ENCODE results near the gene ZCCHC7. TPM values are rescaled to one million over a fixed set of nuclear protein-coding genes. Genes with fewer than 3 reads are reported as not detected.

ZCCHC7 gene
- total RNA-seq, 1 donor from 2014 or later: 30.8 TPM

DNA sequence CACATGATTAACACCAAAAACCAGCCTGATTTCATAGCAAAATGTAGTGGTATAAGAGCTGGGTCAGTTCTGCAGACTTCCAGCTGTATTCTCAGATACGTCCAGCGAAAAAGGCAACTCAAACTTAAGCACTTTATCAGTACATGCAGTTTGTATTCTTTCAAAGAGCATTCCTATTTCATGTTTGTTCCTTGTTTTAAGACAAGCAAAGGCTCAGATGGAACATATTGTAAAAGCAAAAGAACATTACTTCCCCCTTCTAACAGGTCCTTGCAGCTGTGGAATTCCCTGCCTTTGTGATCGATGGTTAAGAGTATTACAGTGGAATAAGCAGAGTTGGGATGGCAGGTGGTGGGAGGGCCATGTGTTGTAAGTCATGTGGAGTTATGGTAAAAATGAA lies 215.8 kb downstream of the ZCCHC7 start:
- Histone ChIP-seq H3K4me1 (ENCODE audit: control insufficient read depth in 3 of 3, insufficient read depth in 3 of 3, low read length in 3 of 3) (no peaks in the 10 kb centered on the region), H3K27me3 (ENCODE audit: control insufficient read depth in 3 of 3, insufficient read depth in 3 of 3, low read length in 3 of 3) (no peaks in the 10 kb centered on the region), H3K27ac (ENCODE audit: low read depth, low read length) (no peak overlapping the region), H3K4me3 (ENCODE audit: low read length in 3 of 3) (no peak overlapping the region), H3K9ac (ENCODE audit: low read depth in 1 of 3, low read length in 3 of 3) (no peak overlapping the region), H3K9me3 (ENCODE audit: control insufficient read depth in 3 of 3, low read length in 3 of 3) (no peaks in the 10 kb centered on the region), H3K36me3 (ENCODE audit: control insufficient read depth in 3 of 3, insufficient read depth in 3 of 3, low read length in 3 of 3) (no peaks in the 10 kb centered on the region)

DNA sequence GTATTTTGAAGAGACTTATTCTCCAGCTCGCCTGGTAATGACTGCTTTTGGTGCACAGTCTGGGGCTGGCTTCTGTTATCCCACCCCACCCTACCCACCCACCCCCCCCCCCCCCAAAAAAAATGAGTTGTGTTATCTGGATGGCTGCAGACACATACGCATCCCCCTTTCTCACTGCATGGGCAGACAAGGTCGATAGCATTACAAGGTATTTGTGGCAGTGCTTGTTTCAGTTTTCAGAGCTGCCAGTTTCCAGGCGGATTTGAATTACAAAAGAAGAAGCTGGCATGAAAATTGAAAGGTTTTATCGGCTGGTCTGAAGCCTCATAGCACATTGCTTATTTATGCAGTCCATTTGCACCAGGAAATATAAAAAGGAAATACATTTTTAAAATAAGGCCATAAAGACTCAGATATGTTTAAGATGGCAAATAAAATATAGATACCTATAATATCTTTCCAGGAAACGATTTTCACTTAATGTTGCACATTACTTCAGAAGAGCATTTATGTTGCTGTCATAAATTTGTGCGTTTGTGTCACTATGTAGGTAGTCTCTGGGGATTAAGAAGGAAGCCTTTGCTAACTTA lies 217.0 kb downstream of the ZCCHC7 start:
- Histone ChIP-seq H3K4me3 (ENCODE audit: low read length in 3 of 3) (no peak overlapping the region), H3K9me3 (ENCODE audit: control insufficient read depth in 3 of 3, low read length in 3 of 3) (no peaks in the 10 kb centered on the region), H3K36me3 (ENCODE audit: control insufficient read depth in 3 of 3, insufficient read depth in 3 of 3, low read length in 3 of 3) (no peaks in the 10 kb centered on the region), H3K27ac (ENCODE audit: low read depth, low read length) (no peak overlapping the region), H3K9ac (ENCODE audit: low read depth in 1 of 3, low read length in 3 of 3) (no peak overlapping the region), H3K4me1 (ENCODE audit: control insufficient read depth in 3 of 3, insufficient read depth in 3 of 3, low read length in 3 of 3) (no peaks in the 10 kb centered on the region), H3K27me3 (ENCODE audit: control insufficient read depth in 3 of 3, insufficient read depth in 3 of 3, low read length in 3 of 3) (no peaks in the 10 kb centered on the region)

DNA sequence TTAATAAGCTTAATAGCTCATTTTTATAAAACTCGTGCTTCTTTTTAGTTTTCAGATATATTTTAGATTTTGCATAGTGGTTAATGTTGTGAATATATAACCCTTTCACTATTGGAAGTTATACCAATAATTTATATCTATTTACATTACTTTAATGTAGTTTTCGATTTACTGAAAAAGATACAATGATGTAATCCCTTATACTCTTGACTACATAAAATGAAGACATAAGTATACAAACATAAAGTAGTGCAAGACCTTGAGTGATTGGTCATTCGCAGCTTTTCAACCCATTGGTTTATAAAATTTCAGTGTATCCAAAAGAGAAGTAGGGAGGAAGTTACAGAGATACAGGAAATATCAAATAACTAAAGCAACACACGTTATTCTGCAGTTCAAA lies 217.8 kb downstream of the ZCCHC7 start:
- Histone ChIP-seq H3K9me3 (ENCODE audit: control insufficient read depth in 3 of 3, low read length in 3 of 3) (no peaks in the 10 kb centered on the region), H3K27ac (ENCODE audit: low read depth, low read length) (no peak overlapping the region), H3K4me3 (ENCODE audit: low read length in 3 of 3) (no peak overlapping the region), H3K36me3 (ENCODE audit: control insufficient read depth in 3 of 3, insufficient read depth in 3 of 3, low read length in 3 of 3) (no peaks in the 10 kb centered on the region), H3K4me1 (ENCODE audit: control insufficient read depth in 3 of 3, insufficient read depth in 3 of 3, low read length in 3 of 3) (no peaks in the 10 kb centered on the region), H3K9ac (ENCODE audit: low read depth in 1 of 3, low read length in 3 of 3) (no peak overlapping the region), H3K27me3 (ENCODE audit: control insufficient read depth in 3 of 3, insufficient read depth in 3 of 3, low read length in 3 of 3) (no peaks in the 10 kb centered on the region)

DNA sequence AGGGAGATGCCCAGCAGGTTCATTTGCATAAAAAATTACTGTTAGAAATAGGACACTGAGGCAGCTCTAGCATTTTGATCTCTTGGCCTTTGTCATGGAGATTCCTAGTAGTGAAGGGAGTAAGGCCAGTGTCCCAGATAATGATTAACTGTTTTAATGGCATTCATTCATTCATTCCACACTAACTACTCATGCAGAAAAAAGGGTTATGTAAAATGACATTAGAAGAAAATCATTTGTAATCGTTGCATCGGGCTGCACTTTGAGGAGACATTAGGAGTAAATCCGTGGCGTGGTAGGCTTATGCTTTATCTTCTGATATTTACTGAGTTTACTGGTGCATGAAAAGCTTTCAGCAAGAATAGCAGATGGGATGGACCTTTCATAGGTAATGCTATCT lies 219.5 kb downstream of the ZCCHC7 start:
- no peak overlapping the region for H3K9ac ChIP-seq (ENCODE audit: low read depth in 1 of 3, low read length in 3 of 3)
- no peak overlapping the region for H3K4me3 ChIP-seq (ENCODE audit: low read length in 3 of 3)
- H3K27ac ChIP-seq (ENCODE audit: low read depth, low read length): no peak overlapping the region
- H3K36me3 ChIP-seq (ENCODE audit: control insufficient read depth in 3 of 3, insufficient read depth in 3 of 3, low read length in 3 of 3): no peaks in the 10 kb centered on the region
- no peaks in the 10 kb centered on the region for H3K4me1 ChIP-seq (ENCODE audit: control insufficient read depth in 3 of 3, insufficient read depth in 3 of 3, low read length in 3 of 3)
- no peaks in the 10 kb centered on the region for H3K27me3 ChIP-seq (ENCODE audit: control insufficient read depth in 3 of 3, insufficient read depth in 3 of 3, low read length in 3 of 3)
- H3K9me3 ChIP-seq (ENCODE audit: control insufficient read depth in 3 of 3, low read length in 3 of 3): no peaks in the 10 kb centered on the region

DNA sequence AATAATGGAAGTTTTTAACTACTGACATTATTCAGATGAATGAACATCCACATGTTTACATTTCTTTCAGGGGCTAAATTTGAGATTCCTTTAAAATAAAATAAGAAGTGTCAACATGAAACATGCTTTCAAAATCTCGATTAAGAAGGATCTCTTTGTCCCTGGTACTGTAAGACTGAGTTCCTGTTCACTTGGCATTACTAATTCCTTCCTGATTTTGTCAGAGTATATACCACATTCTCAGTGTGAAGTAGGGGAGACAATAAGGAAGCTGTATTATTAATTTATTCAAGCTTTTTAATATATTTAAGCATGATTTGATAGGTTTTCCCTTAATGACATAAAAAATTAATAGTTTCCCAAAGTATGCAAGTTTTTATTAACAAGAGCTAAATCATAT lies 220.6 kb downstream of the ZCCHC7 start:
- Histone ChIP-seq H3K27me3 (ENCODE audit: control insufficient read depth in 3 of 3, insufficient read depth in 3 of 3, low read length in 3 of 3) (no peaks in the 10 kb centered on the region), H3K4me1 (ENCODE audit: control insufficient read depth in 3 of 3, insufficient read depth in 3 of 3, low read length in 3 of 3) (no peaks in the 10 kb centered on the region), H3K36me3 (ENCODE audit: control insufficient read depth in 3 of 3, insufficient read depth in 3 of 3, low read length in 3 of 3) (no peaks in the 10 kb centered on the region), H3K27ac (ENCODE audit: low read depth, low read length) (no peak overlapping the region), H3K9me3 (ENCODE audit: control insufficient read depth in 3 of 3, low read length in 3 of 3) (no peaks in the 10 kb centered on the region), H3K9ac (ENCODE audit: low read depth in 1 of 3, low read length in 3 of 3) (no peak overlapping the region), H3K4me3 (ENCODE audit: low read length in 3 of 3) (no peak overlapping the region)

DNA sequence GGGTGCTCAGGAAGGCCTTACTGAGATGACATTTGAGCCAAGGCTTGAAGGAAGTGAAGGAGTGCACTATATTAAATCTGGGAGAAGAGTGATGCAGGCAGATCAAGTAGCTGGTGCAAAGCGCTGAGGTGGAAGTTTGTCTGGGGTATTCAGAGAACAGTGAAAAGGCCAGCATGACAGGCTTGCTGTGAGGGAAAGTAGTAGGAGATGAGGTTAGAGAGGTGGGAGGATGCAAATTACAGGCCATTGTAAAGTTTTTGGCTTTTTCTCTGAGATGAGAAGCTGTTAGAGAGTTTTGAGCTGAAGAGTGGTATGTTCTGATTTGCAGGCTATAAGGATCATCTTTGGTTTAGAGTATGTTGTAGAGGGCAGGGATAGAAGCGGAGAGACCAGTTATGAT lies 221.3 kb downstream of the ZCCHC7 start:
- H3K36me3 ChIP-seq (ENCODE audit: control insufficient read depth in 3 of 3, insufficient read depth in 3 of 3, low read length in 3 of 3): no peaks in the 10 kb centered on the region
- no peaks in the 10 kb centered on the region for H3K27me3 ChIP-seq (ENCODE audit: control insufficient read depth in 3 of 3, insufficient read depth in 3 of 3, low read length in 3 of 3)
- no peak overlapping the region for H3K27ac ChIP-seq (ENCODE audit: low read depth, low read length)
- H3K9me3 ChIP-seq (ENCODE audit: control insufficient read depth in 3 of 3, low read length in 3 of 3): no peaks in the 10 kb centered on the region
- no peaks in the 10 kb centered on the region for H3K4me1 ChIP-seq (ENCODE audit: control insufficient read depth in 3 of 3, insufficient read depth in 3 of 3, low read length in 3 of 3)
- H3K9ac ChIP-seq (ENCODE audit: low read depth in 1 of 3, low read length in 3 of 3): no peak overlapping the region
- no peak overlapping the region for H3K4me3 ChIP-seq (ENCODE audit: low read length in 3 of 3)

DNA sequence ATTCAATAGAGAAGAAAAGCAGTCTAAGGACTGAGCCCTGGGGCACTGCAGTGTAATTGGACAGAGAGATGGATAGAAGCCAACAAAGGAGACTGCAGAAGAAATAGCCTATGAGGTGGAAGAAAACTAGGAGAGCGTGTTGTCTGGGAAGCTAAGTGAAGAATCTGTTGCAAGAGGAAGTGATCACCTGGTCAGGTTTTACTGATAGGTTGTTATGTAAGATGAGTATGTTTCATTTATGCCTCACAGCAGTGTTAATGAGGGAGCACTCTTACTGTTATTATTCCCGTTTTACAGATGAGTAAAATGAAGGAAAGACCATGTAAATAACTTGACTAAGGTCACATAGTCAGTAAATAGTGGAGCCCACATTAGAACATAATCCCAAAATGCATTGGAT lies 222.1 kb downstream of the ZCCHC7 start:
- no peaks in the 10 kb centered on the region for H3K36me3 ChIP-seq (ENCODE audit: control insufficient read depth in 3 of 3, insufficient read depth in 3 of 3, low read length in 3 of 3)
- H3K27ac ChIP-seq (ENCODE audit: low read depth, low read length): no peak overlapping the region

DNA sequence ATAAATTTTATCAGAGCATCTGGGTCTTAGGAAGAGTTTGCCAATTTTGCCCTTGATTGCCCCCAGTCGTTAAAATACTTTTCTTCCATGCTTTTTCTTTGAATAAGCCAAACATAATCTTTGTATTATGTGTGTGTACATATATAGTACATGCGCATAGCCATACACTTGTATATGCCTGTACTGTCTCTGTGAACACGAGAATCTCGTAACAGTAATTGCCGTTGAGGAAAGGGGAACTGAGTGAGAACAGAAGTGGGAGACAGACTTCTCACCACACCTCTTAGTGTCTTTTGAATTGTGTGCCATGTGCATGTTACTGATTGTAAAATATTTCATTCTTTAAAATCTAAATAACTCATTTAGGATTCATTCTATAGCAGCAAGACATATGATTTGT lies 222.5 kb downstream of the ZCCHC7 start:
- Histone ChIP-seq H3K9me3 (ENCODE audit: control insufficient read depth in 3 of 3, low read length in 3 of 3) (no peaks in the 10 kb centered on the region), H3K4me3 (ENCODE audit: low read length in 3 of 3) (no peak overlapping the region), H3K27ac (ENCODE audit: low read depth, low read length) (no peak overlapping the region), H3K27me3 (ENCODE audit: control insufficient read depth in 3 of 3, insufficient read depth in 3 of 3, low read length in 3 of 3) (no peaks in the 10 kb centered on the region), H3K4me1 (ENCODE audit: control insufficient read depth in 3 of 3, insufficient read depth in 3 of 3, low read length in 3 of 3) (no peaks in the 10 kb centered on the region), H3K36me3 (ENCODE audit: control insufficient read depth in 3 of 3, insufficient read depth in 3 of 3, low read length in 3 of 3) (no peaks in the 10 kb centered on the region), H3K9ac (ENCODE audit: low read depth in 1 of 3, low read length in 3 of 3) (no peak overlapping the region)

More for the DNA sequence above, 222.1 kb downstream of the ZCCHC7 start:
- Histone ChIP-seq H3K9ac (ENCODE audit: low read depth in 1 of 3, low read length in 3 of 3) (no peak overlapping the region), H3K4me3 (ENCODE audit: low read length in 3 of 3) (no peak overlapping the region), H3K9me3 (ENCODE audit: control insufficient read depth in 3 of 3, low read length in 3 of 3) (no peaks in the 10 kb centered on the region), H3K4me1 (ENCODE audit: control insufficient read depth in 3 of 3, insufficient read depth in 3 of 3, low read length in 3 of 3) (no peaks in the 10 kb centered on the region), H3K27me3 (ENCODE audit: control insufficient read depth in 3 of 3, insufficient read depth in 3 of 3, low read length in 3 of 3) (no peaks in the 10 kb centered on the region)

DNA sequence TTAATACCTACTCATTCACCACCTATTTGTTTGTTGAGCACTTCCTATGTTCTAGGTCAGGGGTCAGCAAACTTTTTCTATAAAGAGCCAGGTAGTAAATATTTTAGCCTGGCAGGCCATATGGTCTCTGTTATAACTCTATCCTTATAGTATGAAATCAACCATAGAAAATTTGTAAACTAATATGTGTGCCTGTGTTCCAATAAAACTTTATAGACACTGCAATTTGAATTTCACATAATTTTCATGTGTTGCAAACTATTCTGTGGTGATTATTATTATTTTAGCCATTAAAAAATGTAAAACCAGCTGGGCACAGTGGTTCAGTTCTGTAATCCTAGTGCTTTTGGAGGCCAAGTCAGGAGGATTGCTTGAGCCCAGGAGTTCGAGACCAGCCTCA lies 223.3 kb downstream of the ZCCHC7 start:
- Histone ChIP-seq H3K36me3 (ENCODE audit: control insufficient read depth in 3 of 3, insufficient read depth in 3 of 3, low read length in 3 of 3) (no peaks in the 10 kb centered on the region), H3K9ac (ENCODE audit: low read depth in 1 of 3, low read length in 3 of 3) (no peak overlapping the region), H3K27ac (ENCODE audit: low read depth, low read length) (no peak overlapping the region), H3K27me3 (ENCODE audit: control insufficient read depth in 3 of 3, insufficient read depth in 3 of 3, low read length in 3 of 3) (no peaks in the 10 kb centered on the region), H3K4me3 (ENCODE audit: low read length in 3 of 3) (no peak overlapping the region), H3K9me3 (ENCODE audit: control insufficient read depth in 3 of 3, low read length in 3 of 3) (no peaks in the 10 kb centered on the region), H3K4me1 (ENCODE audit: control insufficient read depth in 3 of 3, insufficient read depth in 3 of 3, low read length in 3 of 3) (no peaks in the 10 kb centered on the region)

DNA sequence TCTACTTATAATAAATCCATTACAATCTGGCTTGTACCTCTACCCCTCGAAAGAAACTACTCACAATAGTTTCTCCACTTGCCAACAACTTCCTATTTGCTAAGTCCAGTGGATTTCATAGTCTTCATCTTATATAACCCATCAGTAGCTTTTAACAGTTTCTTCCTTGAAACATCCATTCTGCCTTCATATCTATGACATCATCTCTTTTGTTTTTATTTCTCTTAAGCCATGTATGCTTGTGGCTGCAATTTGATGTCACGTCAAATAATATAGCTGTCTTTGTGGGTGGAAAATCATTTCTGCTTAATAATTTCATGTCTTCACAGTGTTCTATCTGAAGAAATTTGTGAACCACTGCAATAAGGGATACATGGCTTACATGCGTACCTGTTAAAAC lies 224.7 kb downstream of the ZCCHC7 start:
- H3K36me3 ChIP-seq (ENCODE audit: control insufficient read depth in 3 of 3, insufficient read depth in 3 of 3, low read length in 3 of 3): no peaks in the 10 kb centered on the region
- H3K27ac ChIP-seq (ENCODE audit: low read depth, low read length): no peak overlapping the region
- H3K9me3 ChIP-seq (ENCODE audit: control insufficient read depth in 3 of 3, low read length in 3 of 3): no peaks in the 10 kb centered on the region
- H3K4me3 ChIP-seq (ENCODE audit: low read length in 3 of 3): no peak overlapping the region
- no peaks in the 10 kb centered on the region for H3K27me3 ChIP-seq (ENCODE audit: control insufficient read depth in 3 of 3, insufficient read depth in 3 of 3, low read length in 3 of 3)
- H3K4me1 ChIP-seq (ENCODE audit: control insufficient read depth in 3 of 3, insufficient read depth in 3 of 3, low read length in 3 of 3): no peaks in the 10 kb centered on the region
- no peak overlapping the region for H3K9ac ChIP-seq (ENCODE audit: low read depth in 1 of 3, low read length in 3 of 3)

DNA sequence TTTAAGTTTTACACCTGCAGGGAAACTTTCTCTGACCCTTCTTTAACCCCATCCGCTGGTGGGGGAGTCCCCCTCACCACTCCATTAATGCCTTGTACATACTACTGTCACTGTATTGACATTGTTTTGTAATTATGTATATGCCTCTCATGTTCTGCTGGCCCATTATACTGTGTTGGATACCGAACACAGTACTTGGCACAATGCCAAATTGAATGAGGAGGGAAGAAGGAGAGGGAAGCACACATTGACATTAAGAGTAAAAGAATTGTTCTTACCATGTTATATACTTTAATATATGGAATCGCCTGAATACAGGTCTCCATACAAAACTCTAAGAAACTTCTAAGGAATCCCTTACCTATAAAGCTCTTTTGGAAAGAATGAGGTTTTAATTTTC lies 228.5 kb downstream of the ZCCHC7 start:
- no peak overlapping the region for H3K9ac ChIP-seq (ENCODE audit: low read depth in 1 of 3, low read length in 3 of 3)
- no peak overlapping the region for H3K4me3 ChIP-seq (ENCODE audit: low read length in 3 of 3)
- no peaks in the 10 kb centered on the region for H3K27me3 ChIP-seq (ENCODE audit: control insufficient read depth in 3 of 3, insufficient read depth in 3 of 3, low read length in 3 of 3)
- H3K36me3 ChIP-seq (ENCODE audit: control insufficient read depth in 3 of 3, insufficient read depth in 3 of 3, low read length in 3 of 3): peaks cover 0 to 14% (median 7%) of the 10 kb centered on the region in 3 donors
- H3K4me1 ChIP-seq (ENCODE audit: control insufficient read depth in 3 of 3, insufficient read depth in 3 of 3, low read length in 3 of 3): no peaks in the 10 kb centered on the region
- H3K27ac ChIP-seq (ENCODE audit: low read depth, low read length): no peak overlapping the region
- no peaks in the 10 kb centered on the region for H3K9me3 ChIP-seq (ENCODE audit: control insufficient read depth in 3 of 3, low read length in 3 of 3)
